Upper lobe of left lung (tissue), 4 donors: Measurements from ENCODE around the gene WDR90.

Experiments used
- POLR2A ChIP-seq, 4 donors: fragments of 450-650 bp; IDR thresholded peaks; one replicate each; pipeline ENCODE4 v1.5.1; 2016 to 2017; ENCODE audit warnings: antibody characterized with exemption in 4 of 4, mild to moderate bottlenecking in 2 of 4
- POLR2AphosphoS5 ChIP-seq, 2 donors: sonication (generic); formaldehyde crosslinking; IDR thresholded peaks; one replicate each; pipeline ENCODE4 v1.5.1; 2017; ENCODE audit warnings: antibody characterized with exemption in 2 of 2
- TF ChIP-seq, protein P1 (sequence below), 6 experiments: fragments of 450-650 bp in 4 of 6; fragments of 200-600 bp in 2 of 6; sonication (generic) in 2 of 6; IDR thresholded peaks; one replicate each; pipeline ENCODE4 v1.5.1; 2016 to 2019; ENCODE audit warnings: antibody characterized with exemption in 6 of 6

DNA sequence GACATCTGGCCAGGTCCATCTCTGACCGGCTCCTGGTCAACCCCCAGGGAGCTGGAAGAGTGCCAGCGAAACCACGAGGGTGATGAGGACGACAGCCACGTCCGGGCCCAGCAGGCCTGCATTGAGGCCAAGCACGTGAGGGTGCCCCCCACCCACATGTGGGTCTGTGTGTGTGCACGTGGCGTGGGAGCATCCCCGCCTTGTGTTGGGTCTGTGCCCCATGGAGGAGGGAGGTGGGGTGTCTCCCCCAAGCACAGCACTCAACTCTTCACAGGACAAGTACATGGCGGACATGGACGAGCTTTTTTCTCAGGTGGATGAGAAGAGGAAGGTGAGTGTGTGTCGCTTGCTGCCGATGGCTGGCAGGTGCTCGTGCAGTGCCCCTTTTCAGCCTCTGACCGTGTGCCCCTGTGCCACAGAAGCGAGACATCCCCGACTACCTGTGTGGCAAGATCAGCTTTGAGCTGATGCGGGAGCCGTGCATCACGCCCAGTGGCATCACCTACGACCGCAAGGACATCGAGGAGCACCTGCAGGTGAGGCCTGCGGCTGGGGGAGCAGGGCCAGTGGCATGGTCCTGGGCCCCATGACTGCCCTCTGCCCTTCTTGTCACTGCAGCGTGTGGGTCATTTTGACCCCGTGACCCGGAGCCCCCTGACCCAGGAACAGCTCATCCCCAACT, 32.7 kb downstream of the WDR90 start:
- TF ChIP-seq, protein P1, sequence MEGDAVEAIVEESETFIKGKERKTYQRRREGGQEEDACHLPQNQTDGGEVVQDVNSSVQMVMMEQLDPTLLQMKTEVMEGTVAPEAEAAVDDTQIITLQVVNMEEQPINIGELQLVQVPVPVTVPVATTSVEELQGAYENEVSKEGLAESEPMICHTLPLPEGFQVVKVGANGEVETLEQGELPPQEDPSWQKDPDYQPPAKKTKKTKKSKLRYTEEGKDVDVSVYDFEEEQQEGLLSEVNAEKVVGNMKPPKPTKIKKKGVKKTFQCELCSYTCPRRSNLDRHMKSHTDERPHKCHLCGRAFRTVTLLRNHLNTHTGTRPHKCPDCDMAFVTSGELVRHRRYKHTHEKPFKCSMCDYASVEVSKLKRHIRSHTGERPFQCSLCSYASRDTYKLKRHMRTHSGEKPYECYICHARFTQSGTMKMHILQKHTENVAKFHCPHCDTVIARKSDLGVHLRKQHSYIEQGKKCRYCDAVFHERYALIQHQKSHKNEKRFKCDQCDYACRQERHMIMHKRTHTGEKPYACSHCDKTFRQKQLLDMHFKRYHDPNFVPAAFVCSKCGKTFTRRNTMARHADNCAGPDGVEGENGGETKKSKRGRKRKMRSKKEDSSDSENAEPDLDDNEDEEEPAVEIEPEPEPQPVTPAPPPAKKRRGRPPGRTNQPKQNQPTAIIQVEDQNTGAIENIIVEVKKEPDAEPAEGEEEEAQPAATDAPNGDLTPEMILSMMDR (IDR thresholded peaks at IDR 0.05) = no peak
- TF ChIP-seq POLR2A (IDR thresholded peaks at IDR 0.05) (no peak), POLR2AphosphoS5 (IDR thresholded peaks at IDR 0.05) (no peak)
